IMR-90 (cell line): ENCODE measurements around the gene GGA2. TPM values are rescaled to one million over a fixed set of nuclear protein-coding genes. Genes with fewer than 3 reads are reported as not detected.

ENCODE experiments used
- ATAC-seq: fragments of 200-7000 bp; cut with Tn5 transposase; 2 replicates; pipeline ENCODE4 v1.9.1; 2020; ENCODE audit warnings: low read depth, mild to moderate bottlenecking, moderate library complexity
- BruUV-seq: library from RNA; stranded (reverse); fragments of 400-500 nt; replicated peaks from 2 replicates; lab custom pipeline; 2021; lab: Mats Ljungman, UMichigan
- CTCF ChIA-PET: fragments of 300-600 bp; formaldehyde crosslinking; extraction: SDS; loops from one replicate; lab custom pipeline; 2021; ENCODE audit warnings: antibody characterized with exemption; lab: Yijun Ruan, JAX
- POLR2A ChIA-PET: fragments of 300-600 bp; sonication (Branson Sonifier 250); formaldehyde crosslinking; loops from one replicate; lab custom pipeline; 2022; ENCODE audit warnings: antibody characterized with exemption; ENCODE audit not compliant: unreplicated experiment; lab: Charles Lee
- DNase-seq: peaks from one replicate; pipeline ENCODE4 v3.0.0; 2013
- H2AFZ ChIP-seq: replicated peaks from 2 replicates; pipeline ENCODE3; 2013; ENCODE audit warnings: low read length, mild to moderate bottlenecking; ENCODE audit not compliant: poor library complexity
- H2AK5ac ChIP-seq: 2 replicates; pipeline ENCODE4 v1.6.1; 2013; ENCODE audit warnings: low read depth, low read length, inconsistent platforms
- H2AK9ac ChIP-seq: replicated peaks from 2 replicates; pipeline ENCODE3; 2013; ENCODE audit warnings: mild to moderate bottlenecking, low read depth, low read length, moderate library complexity; ENCODE audit not compliant: poor library complexity
- H2BK120ac ChIP-seq: 2 replicates; pipeline ENCODE4 v1.6.1; 2013; ENCODE audit warnings: low read depth, low read length, inconsistent platforms
- H2BK15ac ChIP-seq: 3 replicates; pipeline ENCODE4 v1.6.1; 2013; ENCODE audit warnings: low read depth, low read length, inconsistent platforms
- H2BK20ac ChIP-seq: 2 replicates; pipeline ENCODE4 v1.6.1; 2013; ENCODE audit warnings: low read depth, mild to moderate bottlenecking, inconsistent platforms, low read length, moderate library complexity
- H2BK5ac ChIP-seq: 2 replicates; pipeline ENCODE4 v1.6.1; 2013; ENCODE audit warnings: mild to moderate bottlenecking, low read depth, low read length, inconsistent platforms; ENCODE audit not compliant: poor library complexity, severe bottlenecking
- H3K14ac ChIP-seq: replicated peaks from 2 replicates; pipeline ENCODE4 v1.6.1; 2013; ENCODE audit warnings: low read depth, low read length, inconsistent platforms
- H3K18ac ChIP-seq: 2 replicates; pipeline ENCODE4 v1.6.1; 2013; ENCODE audit warnings: low read depth, low read length, control low read depth
- H3K23ac ChIP-seq: 2 replicates; pipeline ENCODE4 v1.6.1; 2013; ENCODE audit warnings: low read depth, low read length, inconsistent platforms
- H3K27ac ChIP-seq: 2 replicates; pipeline ENCODE4 v1.5.1; 2013; ENCODE audit warnings: mild to moderate bottlenecking, control low read depth, low read length; ENCODE audit not compliant: insufficient read depth
- H3K27me3 ChIP-seq: 2 replicates; pipeline ENCODE4 v1.6.1; 2013; ENCODE audit warnings: low read length; ENCODE audit not compliant: control insufficient read depth, insufficient read depth
- H3K36me3 ChIP-seq: 2 replicates; pipeline ENCODE4 v1.6.1; 2013; ENCODE audit warnings: low read length, mixed read lengths; ENCODE audit not compliant: control insufficient read depth, insufficient read depth
- H3K4ac ChIP-seq: 2 replicates; pipeline ENCODE4 v1.6.1; 2013; ENCODE audit warnings: low read depth, low read length, inconsistent platforms
- H3K4me1 ChIP-seq: 2 replicates; pipeline ENCODE4 v1.6.1; 2013; ENCODE audit warnings: low read length, mixed read lengths; ENCODE audit not compliant: control insufficient read depth, insufficient read depth
- H3K4me2 ChIP-seq: 2 replicates; pipeline ENCODE4 v1.6.1; 2013; ENCODE audit warnings: low read depth, mild to moderate bottlenecking, control low read depth, low read length, moderate library complexity
- H3K4me3 ChIP-seq: 2 replicates; pipeline ENCODE4 v1.5.1; 2013; ENCODE audit warnings: low read depth, mild to moderate bottlenecking, control low read depth, low read length, moderate library complexity; ENCODE audit not compliant: insufficient read depth
- H3K56ac ChIP-seq: 2 replicates; pipeline ENCODE4 v1.6.1; 2013; ENCODE audit warnings: low read length, inconsistent platforms; ENCODE audit not compliant: insufficient read depth; ENCODE audit errors: extremely low read depth
- H3K79me1 ChIP-seq, 2 experiments: 2 replicates each; pipeline ENCODE4 v1.6.1; 2013; ENCODE audit warnings: low read length in 2 of 2, inconsistent platforms in 1 of 2, low read depth in 1 of 2
- H3K9ac ChIP-seq: 2 replicates; pipeline ENCODE4 v1.6.1; 2013; ENCODE audit warnings: low read depth, low read length, control low read depth
- H3K9me1 ChIP-seq: 2 replicates; pipeline ENCODE4 v1.6.1; 2013; ENCODE audit warnings: low read length, inconsistent platforms; ENCODE audit not compliant: insufficient read depth
- H3K9me3 ChIP-seq: 2 replicates; pipeline ENCODE4 v1.6.1; 2013; ENCODE audit warnings: low read length; ENCODE audit not compliant: control insufficient read depth, insufficient read depth
- H4K20me1 ChIP-seq: 2 replicates; pipeline ENCODE4 v1.6.1; 2013; ENCODE audit warnings: low read length, inconsistent platforms; ENCODE audit not compliant: insufficient read depth
- H4K5ac ChIP-seq: 2 replicates; pipeline ENCODE4 v1.6.1; 2013; ENCODE audit warnings: mild to moderate bottlenecking, low read depth, low read length, control low read depth
- H4K8ac ChIP-seq, 2 experiments: 2 replicates each; pipeline ENCODE4 v1.6.1; 2013; ENCODE audit warnings: low read depth in 2 of 2, low read length in 2 of 2, control low read depth in 1 of 2, inconsistent platforms in 1 of 2
- H4K91ac ChIP-seq: 2 replicates; pipeline ENCODE4 v1.6.1; 2013; ENCODE audit warnings: low read depth, low read length, inconsistent platforms; ENCODE audit not compliant: insufficient read depth
- POLR2A ChIP-seq: IDR thresholded peaks from 2 replicates; pipeline ENCODE4 v1.6.1; 2012; ENCODE audit warnings: mild to moderate bottlenecking, low read depth, low read length
- WGBS, 2 experiments: methylation state at CpG; one replicate each; pipeline versions ENCODE4 v1.1.5 to v1.1.7; 2013; ENCODE audit warnings: missing lambda C conversion rate in 2 of 2; ENCODE audit not compliant: insufficient read length in 1 of 2; ENCODE audit errors: extremely low coverage in 2 of 2; 5-methylcytosine and 5-hydroxymethylcytosine counted together
- dilution Hi-C: fragments of 300-500 bp; cut with HindIII; formaldehyde crosslinking; loops from one replicate; pipeline ENCODE4 v1.14.3; 2018; ENCODE audit warnings: low sequenced_read_pairs; ENCODE audit not compliant: unreplicated experiment
- in situ Hi-C: fragments of 300-500 bp; cut with MboI; formaldehyde crosslinking; loops from 3 replicates; pipeline ENCODE4 v1.14.3; 2019; ENCODE audit warnings: low sequenced_read_pairs, inconsistent platforms, mixed read lengths
- intact Hi-C: fragments of 100-400 bp; cut with micrococcal nuclease; formaldehyde crosslinking; loops from 2 replicates; pipeline ENCODE4 v1.10.0; 2022
- polyA plus RNA-seq, 3 experiments: library from polyadenylated mRNA; depleted of rRNA; stranded (reverse); fragments of >200 nt; gene quantifications; 2 replicates each; pipeline ENCODE4 v1.2.3, GENCODE V29; 2012; ENCODE audit warnings: low replicate concordance in 1 of 3
- total RNA-seq: library from RNA; depleted of rRNA; stranded (reverse); fragments of >200 nt; gene quantifications from 2 replicates; pipeline ENCODE4 v1.2.3, GENCODE V29; 2012

Gene GGA2
- total and polyA plus RNA-seq, 2 of the 4 experiments (the other 2 are of a cell fraction), result 16.5 to 30.1 TPM

DNA sequence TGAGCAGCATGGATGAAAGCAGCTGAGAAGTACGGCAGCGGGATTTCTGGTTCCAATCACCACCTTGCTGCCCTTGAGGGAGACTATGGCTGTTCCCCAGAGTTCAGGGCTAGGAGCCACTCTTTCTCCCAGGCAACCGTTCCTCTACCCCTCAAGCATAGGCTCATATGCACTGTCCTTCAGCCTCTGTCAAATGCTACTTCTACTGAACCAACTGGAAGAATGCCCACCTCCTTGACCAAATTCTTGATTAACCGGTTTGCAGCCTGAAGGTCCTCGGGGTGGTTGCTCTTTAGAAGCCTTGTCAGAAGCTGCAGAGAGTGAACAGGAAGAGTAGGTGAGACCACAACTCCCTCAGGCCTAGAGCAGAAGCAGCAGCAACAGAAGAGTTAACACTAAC lies 23.8 kb downstream of the GGA2 start:
- Histone ChIP-seq H3K36me3 (peaks cover 60% of the 10 kb centered on the region), H3K4me2 (no peak overlapping the region), H3K27ac (no peak overlapping the region), H2AK5ac (no peak overlapping the region), H2AK9ac (no peak overlapping the region), H3K9me3 (no peaks in the 10 kb centered on the region), H2BK15ac (no peak overlapping the region), H3K79me1 (peaks cover 0 to 2% of the 10 kb centered on the region in 2 experiments; a peak in 1 of 4 replicates), H3K4me1 (no peaks in the 10 kb centered on the region), H2BK20ac (no peak overlapping the region), H2BK120ac (no peak overlapping the region), H3K9me1 (peaks cover 8% of the 10 kb centered on the region; the same call in 1 of the 2 replicates), H3K4ac (no peak overlapping the region), H3K9ac (no peak overlapping the region), H3K4me3 (no peak overlapping the region), H4K8ac (no peak overlapping the region), H3K23ac (no peak overlapping the region), H3K27me3 (no peaks in the 10 kb centered on the region), H2AFZ (no peak overlapping the region), H3K56ac (no peak overlapping the region), H2BK5ac (no peak overlapping the region), H4K91ac (no peak overlapping the region), H4K5ac (no peak overlapping the region), H3K14ac (no peak overlapping the region), H3K18ac (no peak overlapping the region), H4K20me1 (no peaks in the 10 kb centered on the region)
- DNase-seq (no peak), ATAC-seq (no peak)
- dilution Hi-C loops (no loop called here), in situ Hi-C loops (no loop called here), intact Hi-C loops (no loop called here)
- ChIA-PET POLR2A (no interaction called here), CTCF (no interaction called here)
- 100% methylated on average over 3 of the region's 5 CpGs; no CpG with 5 or more reads in 1 of the 2 experiments for WGBS, 2 experiments
- no peak for TF ChIP-seq POLR2A
- BruUV-seq, result no TSS peak
